HG03432 (cell line): ENCODE data around the gene ANTXR2.
"Not testable (repeated sequence)": the region's sequence is repeated elsewhere in the genome, so short reads cannot be mapped to it uniquely, and the experiment has no call there.

Source experiments
- ATAC-seq: cut with Tn5 transposase; IDR thresholded peaks from one replicate; pipeline ENCODE4 v1.9.1; 2021; ENCODE audit warnings: mild to moderate bottlenecking, moderate library complexity; ENCODE audit not compliant: unreplicated experiment

The ANTXR2 gene

GRCh38 chr4:80029364-80029763, 43.7 kb downstream of the ANTXR2 start:
- ATAC-seq, result no peak

GRCh38 chr4:80027611-80028010, 45.4 kb downstream of the ANTXR2 start:
- no peak for ATAC-seq

- ATAC-seq, result no peak
Observed at GRCh38 chr4:80026100-80026499, 46.9 kb downstream of the ANTXR2 start.

- no peak for ATAC-seq
Observed at GRCh38 chr4:80024335-80024734, 48.7 kb downstream of the ANTXR2 start.

- no peak for ATAC-seq
Observed at GRCh38 chr4:80022282-80022681, 50.7 kb downstream of the ANTXR2 start.

GRCh38 chr4:80017125-80017854, 55.7 kb downstream of the ANTXR2 start:
- peak; percentile 87 for ATAC-seq

- no peak for ATAC-seq
Observed at GRCh38 chr4:80016506-80016905, 56.5 kb downstream of the ANTXR2 start.

- no peak for ATAC-seq
Observed at GRCh38 chr4:80015407-80016189, 57.4 kb downstream of the ANTXR2 start.

GRCh38 chr4:80014531-80014930, 58.5 kb downstream of the ANTXR2 start:
- no peak for ATAC-seq

GRCh38 chr4:80012291-80012690, 60.7 kb downstream of the ANTXR2 start:
- no peak for ATAC-seq

- no peak for ATAC-seq
Observed at GRCh38 chr4:80011636-80012236, 61.3 kb downstream of the ANTXR2 start.

- no peak for ATAC-seq
Observed at GRCh38 chr4:80010316-80010715, 62.7 kb downstream of the ANTXR2 start.

GRCh38 chr4:80009806-80010205, 63.2 kb downstream of the ANTXR2 start:
- no peak for ATAC-seq

GRCh38 chr4:80008971-80009370, 64.1 kb downstream of the ANTXR2 start:
- ATAC-seq, result no peak

GRCh38 chr4:80008351-80008750, 64.7 kb downstream of the ANTXR2 start:
- ATAC-seq, result no peak

- ATAC-seq, result peak; percentile 90
Observed at GRCh38 chr4:80007745-80008149, 65.3 kb downstream of the ANTXR2 start.

GRCh38 chr4:80006935-80007744, 65.9 kb downstream of the ANTXR2 start:
- no peak for ATAC-seq

GRCh38 chr4:80005863-80006262, 67.2 kb downstream of the ANTXR2 start:
- peak; percentile 57 for ATAC-seq

- ATAC-seq, result no peak
Observed at GRCh38 chr4:80004319-80004718, 68.7 kb downstream of the ANTXR2 start.

- not testable (repeated sequence) for ATAC-seq
Observed at GRCh38 chr4:80002559-80002958, 70.5 kb downstream of the ANTXR2 start.

GRCh38 chr4:79999048-79999447, 74.0 kb downstream of the ANTXR2 start:
- ATAC-seq, result not testable (repeated sequence)
